Hepatic stellate cell (primary cell): ENCODE results near the gene CNOT10.
"Not testable (repeated sequence)": the region's sequence is repeated elsewhere in the genome, so short reads cannot be mapped to it uniquely, and the experiment has no call there.

ENCODE experiments used
- DNase-seq: peaks from one replicate; pipeline ENCODE4 v3.0.0; 2011; ENCODE audit warnings: low spot score

CNOT10 gene

GRCh38 chr3:32684800-32685542, at the start of gene CNOT10:
TSS of gene CNOT10 (plus strand) at chr3:32685188. CDS start at chr3:32685461, 273 bp downstream.
- DNase-seq: peak; percentile 93

GRCh38 chr3:32640939-32641338, 44.0 kb upstream of the CNOT10 start:
- no peak for DNase-seq

GRCh38 chr3:32641356-32641755, 43.6 kb upstream of the CNOT10 start:
- no peak for DNase-seq

GRCh38 chr3:32643354-32643753, 41.6 kb upstream of the CNOT10 start:
- DNase-seq: no peak

GRCh38 chr3:32643816-32644215, 41.2 kb upstream of the CNOT10 start:
- DNase-seq: no peak

GRCh38 chr3:32644380-32644779, 40.6 kb upstream of the CNOT10 start:
- DNase-seq: no peak

- DNase-seq: no peak
These were observed 38.2 kb upstream of the CNOT10 start for GRCh38 chr3:32646761-32647160.

- not testable (repeated sequence) for DNase-seq
These were observed 32.5 kb upstream of the CNOT10 start for GRCh38 chr3:32652337-32653100.

- no peak for DNase-seq
These were observed 29.8 kb upstream of the CNOT10 start for GRCh38 chr3:32655167-32655566.

GRCh38 chr3:32660634-32661033, 24.4 kb upstream of the CNOT10 start:
- DNase-seq: no peak

- DNase-seq: no peak
These were observed 22.3 kb upstream of the CNOT10 start for GRCh38 chr3:32662647-32663046.

- peak; percentile 45 for DNase-seq
These were observed 20.3 kb upstream of the CNOT10 start for GRCh38 chr3:32664630-32665075.

GRCh38 chr3:32667072-32667582, 17.9 kb upstream of the CNOT10 start:
- DNase-seq: no peak

- DNase-seq: not testable (repeated sequence)
These were observed 15.8 kb upstream of the CNOT10 start for GRCh38 chr3:32669226-32669625.

GRCh38 chr3:32673730-32674129, 11.3 kb upstream of the CNOT10 start:
- not testable (repeated sequence) for DNase-seq

GRCh38 chr3:32675164-32675563, 9.8 kb upstream of the CNOT10 start:
- no peak for DNase-seq

GRCh38 chr3:32675650-32676049, 9.3 kb upstream of the CNOT10 start:
- DNase-seq: no peak

- DNase-seq: no peak
These were observed 3.2 kb upstream of the CNOT10 start for GRCh38 chr3:32681811-32682210.

GRCh38 chr3:32684029-32684799, 774 bp upstream of the CNOT10 start:
- no peak for DNase-seq

- DNase-seq: peak; percentile 40
These were observed 676 bp downstream of the CNOT10 start for GRCh38 chr3:32685543-32686185.

GRCh38 chr3:32686713-32687112, 1.7 kb downstream of the CNOT10 start:
- no peak for DNase-seq

GRCh38 chr3:32691847-32692246, 6.9 kb downstream of the CNOT10 start:
- no peak for DNase-seq
